GM21528 (cell line): ENCODE data around the gene ST7.
"Not testable (repeated sequence)": the region's sequence is repeated elsewhere in the genome, so short reads cannot be mapped to it uniquely, and the experiment has no call there.

Source experiments
- ATAC-seq: cut with Tn5 transposase; IDR thresholded peaks from one replicate; pipeline ENCODE4 v1.9.1; 2021; ENCODE audit warnings: mild to moderate bottlenecking, moderate library complexity; ENCODE audit not compliant: unreplicated experiment, low FRiP score

Gene ST7

DNA sequence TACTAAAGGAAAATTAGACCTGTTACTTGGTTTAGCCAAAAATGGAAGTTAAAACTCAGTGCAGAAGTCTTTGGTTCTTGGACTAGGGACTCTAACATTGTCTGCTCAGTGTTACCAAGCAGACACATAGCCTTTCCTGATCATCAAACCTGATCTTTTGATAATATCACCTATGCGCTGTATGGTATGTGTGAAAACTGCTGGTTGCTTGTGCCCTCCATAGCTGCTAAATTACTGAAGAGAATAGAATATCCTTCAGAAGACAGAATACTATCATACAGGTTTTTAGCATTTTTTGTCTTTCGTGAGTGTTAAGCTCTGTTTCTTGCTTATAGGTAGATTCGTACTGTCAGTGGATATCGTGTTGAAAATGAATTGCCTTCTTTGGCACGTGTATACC is 68.7 kb downstream of the ST7 start:
- no peak for ATAC-seq

- ATAC-seq, result no peak
Measured at GRCh38 chr7:117023325-117023854, 70.1 kb downstream of the ST7 start.

DNA sequence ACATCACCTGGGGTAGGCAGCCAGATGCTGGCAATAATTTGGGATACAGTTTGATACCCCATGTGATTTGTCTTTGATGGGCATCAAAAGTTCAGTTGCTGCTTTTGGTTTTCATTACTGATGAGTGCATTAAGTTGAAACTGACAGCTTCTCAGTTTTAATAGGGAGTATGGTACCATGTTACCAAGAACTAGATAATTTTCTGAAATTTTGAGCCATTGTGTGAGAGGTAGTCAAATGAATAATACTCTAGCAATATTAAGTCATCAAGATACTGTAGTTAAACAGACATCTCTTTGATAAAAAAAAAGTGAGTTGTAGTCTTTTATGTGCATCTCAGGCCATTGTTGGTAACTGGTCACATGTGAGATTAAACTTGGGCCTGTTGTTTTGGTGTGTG is 71.5 kb downstream of the ST7 start:
- ATAC-seq, result no peak

- no peak for ATAC-seq
Measured at GRCh38 chr7:117025891-117026290, 72.6 kb downstream of the ST7 start.

DNA sequence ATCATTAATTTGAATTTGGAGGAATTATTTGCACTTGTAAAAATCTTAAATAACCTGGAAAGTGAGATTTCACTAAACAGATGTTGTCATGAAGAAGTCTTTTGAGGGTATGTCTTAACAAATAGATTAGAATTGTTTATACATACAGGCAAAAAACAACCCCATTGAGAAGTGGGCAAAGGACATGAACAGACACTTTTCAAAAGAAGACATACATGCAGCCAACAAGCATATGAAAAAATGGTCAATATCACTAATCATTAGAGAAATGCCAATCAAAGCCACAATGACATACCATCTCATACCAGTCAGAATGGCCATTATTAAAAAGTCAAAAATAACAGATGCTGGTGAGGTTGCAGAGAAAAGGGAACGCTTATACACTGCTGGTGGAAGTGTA is 77.0 kb downstream of the ST7 start:
- not testable (repeated sequence) for ATAC-seq

GRCh38 chr7:117030793-117031192 is 77.5 kb downstream of the ST7 start:
- not testable (repeated sequence) for ATAC-seq

- ATAC-seq, result no peak
Measured at GRCh38 chr7:117032810-117033209, 79.5 kb downstream of the ST7 start.

- ATAC-seq, result no peak
Measured at GRCh38 chr7:117034851-117035464, 81.7 kb downstream of the ST7 start.

GRCh38 chr7:117035465-117035862 is 82.2 kb downstream of the ST7 start:
- no peak for ATAC-seq

GRCh38 chr7:117036053-117036669 is 82.9 kb downstream of the ST7 start:
- no peak for ATAC-seq

DNA sequence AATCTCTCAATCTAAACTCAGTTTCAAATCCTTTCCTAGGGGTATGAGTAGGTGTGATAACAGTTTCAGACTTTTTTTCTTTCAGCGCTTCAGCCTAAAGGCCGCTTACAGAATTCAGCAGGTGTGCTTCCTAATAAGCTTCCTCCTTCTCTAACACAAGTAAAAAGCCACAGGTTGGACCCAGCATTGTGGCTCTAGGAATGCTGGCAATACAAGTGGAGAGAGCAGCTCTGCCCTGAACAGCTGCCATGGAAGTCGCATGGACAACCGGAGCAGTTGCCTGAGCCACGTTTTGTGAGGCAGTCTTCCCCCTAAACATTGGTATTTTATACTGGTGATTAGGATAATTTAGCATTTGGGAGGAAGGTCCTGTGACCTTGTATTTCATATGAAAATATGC is 83.5 kb downstream of the ST7 start:
- ATAC-seq, result no peak

DNA sequence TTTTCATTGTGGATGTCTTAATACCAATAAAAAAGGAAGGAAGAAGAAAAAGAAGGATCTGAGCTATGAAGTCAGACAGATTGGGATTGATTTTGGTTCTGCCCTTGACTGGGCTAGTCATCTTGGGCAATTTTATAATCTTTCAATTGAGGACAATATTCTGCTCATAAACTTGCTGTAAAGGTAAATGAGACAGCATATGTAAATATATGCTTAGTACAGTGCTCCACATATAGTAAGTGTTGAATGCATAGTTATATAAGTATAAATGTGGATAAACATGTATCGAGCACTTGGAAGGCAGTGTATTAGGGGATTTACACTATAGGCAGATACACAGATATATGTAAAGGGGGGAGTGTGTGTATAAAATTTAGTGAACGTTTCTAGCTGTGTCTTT is 85.1 kb downstream of the ST7 start:
- no peak for ATAC-seq

GRCh38 chr7:117041007-117041406 is 87.7 kb downstream of the ST7 start:
- ATAC-seq, result peak; percentile 85

- no peak for ATAC-seq
Measured at GRCh38 chr7:117041822-117042221, 88.5 kb downstream of the ST7 start.

DNA sequence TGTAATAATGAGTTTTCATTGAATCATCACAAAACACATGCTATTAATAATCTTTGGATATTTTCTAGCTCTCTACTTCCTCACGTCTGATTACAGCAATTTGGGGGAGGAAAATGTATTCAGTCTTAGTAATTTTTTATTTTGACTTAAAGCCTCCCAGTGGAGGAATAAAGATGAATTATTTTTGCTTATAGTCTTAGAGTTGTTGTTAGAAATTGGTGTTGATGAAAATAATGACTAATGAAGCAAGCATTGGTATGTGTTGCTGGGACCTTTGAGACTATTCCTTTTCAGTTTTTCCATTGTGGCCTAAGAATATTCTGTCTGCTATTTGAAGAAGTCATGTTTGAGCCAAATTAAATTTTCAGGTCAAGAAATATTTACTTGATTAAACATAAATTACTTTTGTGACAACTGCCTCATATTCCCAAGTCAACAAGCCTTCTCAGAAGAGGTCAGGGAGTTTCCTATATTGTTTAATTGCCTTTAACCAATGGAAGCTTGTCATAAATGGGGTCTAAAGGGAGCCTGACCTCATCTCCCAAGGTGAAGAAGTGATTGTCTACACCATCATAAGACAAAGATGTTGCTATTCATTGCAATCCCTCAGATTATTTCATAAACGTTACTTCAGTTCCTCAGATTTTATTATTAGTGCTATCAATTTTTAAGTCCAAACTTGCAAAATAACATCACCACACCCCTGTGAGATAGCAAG is 90.0 kb downstream of the ST7 start:
- no peak for ATAC-seq

DNA sequence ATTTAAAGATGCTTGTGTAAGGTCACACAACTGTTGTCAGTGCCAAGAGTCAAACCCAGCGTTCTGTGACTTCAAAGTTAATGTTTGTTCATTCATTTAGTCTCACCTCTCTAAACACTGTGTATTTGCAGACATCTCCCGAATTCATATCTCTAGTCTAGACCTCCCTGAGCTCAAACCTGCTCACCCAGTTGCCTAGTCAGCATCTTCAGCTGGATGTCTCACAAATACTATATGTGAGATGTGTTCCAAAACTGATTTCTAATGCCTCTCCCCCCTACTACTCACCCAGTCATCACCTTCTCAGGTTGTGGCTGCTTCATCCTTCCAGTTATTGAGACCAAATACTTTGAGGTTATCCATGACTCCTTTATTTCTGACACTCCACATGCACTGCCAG is 91.4 kb downstream of the ST7 start:
- no peak for ATAC-seq

- no peak for ATAC-seq
Measured at GRCh38 chr7:117045927-117046710, 92.8 kb downstream of the ST7 start.

DNA sequence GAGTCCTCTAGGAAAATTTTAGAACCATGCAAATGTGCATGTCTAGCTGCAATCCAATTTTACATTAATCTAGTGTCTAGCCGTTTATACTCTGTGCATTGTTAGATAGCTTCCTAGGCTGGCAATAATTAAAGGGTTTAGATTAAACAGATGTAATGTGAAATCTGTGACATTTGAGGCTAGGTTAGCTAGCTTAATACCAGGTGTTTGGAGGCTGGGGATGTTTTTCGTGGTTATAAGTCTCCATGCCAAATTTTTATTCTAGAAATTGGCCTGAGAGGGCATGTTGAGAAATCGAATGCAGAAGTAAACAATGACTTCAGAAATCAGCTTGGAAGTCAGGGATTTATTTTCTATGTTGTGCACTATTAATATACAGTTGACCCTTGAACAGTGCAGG is 94.2 kb downstream of the ST7 start:
- no peak for ATAC-seq

DNA sequence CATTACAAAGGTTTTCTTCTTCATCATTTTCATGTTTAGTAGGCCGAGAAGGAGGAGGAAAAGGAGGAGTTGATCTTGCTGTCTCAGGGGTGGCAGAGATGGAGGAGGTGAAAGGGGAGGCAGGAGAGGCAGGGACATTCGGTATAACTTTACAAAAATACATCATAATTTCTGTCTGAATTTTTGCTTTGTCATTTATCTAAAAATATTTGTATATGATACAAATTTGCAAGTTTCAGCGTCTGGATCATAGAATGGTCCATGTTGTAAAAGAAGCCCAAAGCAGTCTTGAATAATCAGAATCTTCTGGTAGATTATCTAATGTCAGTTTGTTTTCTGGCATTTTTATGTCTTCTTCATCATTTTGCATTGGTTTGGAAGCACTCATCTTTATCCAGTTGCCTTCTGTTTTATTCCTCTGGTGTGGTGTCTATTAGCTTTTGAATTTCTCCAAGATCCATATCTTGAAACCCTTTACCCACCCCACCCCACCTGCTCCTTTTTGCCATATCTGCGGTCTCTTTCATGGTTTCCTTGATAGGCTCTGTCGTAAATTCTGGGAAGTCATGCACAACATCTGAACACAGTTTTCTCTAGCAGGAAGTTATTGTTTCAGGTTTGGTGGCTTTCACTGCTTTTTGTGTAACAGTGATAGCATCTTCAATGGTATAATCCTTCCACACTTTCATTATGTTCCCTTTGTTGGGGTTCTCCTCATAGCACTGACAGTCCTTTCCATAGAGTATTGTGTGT is 95.0 kb downstream of the ST7 start:
- ATAC-seq, result no peak

DNA sequence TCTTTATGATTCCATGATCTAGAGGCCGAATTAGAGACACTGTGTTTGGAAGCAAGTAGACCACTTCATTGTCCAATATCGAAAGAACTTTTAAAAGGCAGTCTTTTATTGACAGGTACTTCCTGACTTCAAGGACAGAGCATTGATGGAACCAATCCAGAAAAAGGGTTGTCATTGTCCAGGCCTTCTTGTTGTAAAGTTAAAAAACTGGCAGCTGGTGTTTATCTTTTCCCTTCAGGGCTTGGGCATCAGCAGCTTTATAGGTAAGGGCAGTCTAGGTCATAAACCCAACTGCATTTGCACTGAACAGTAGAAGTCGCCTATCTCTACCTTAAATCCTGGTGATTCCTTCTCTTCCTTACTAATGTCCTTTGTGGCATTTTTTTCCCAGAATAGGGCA is 95.6 kb downstream of the ST7 start:
- no peak for ATAC-seq
